Measurements from ENCODE around the gene MEAF6. TPM values are rescaled to one million over a fixed set of nuclear protein-coding genes. Genes with fewer than 3 reads are reported as not detected.
"Not testable (repeated sequence)": the region's sequence is repeated elsewhere in the genome, so short reads cannot be mapped to it uniquely, and the experiment has no call there.

Gene MEAF6
- total RNA-seq, 1 experiment from 2014 or later: 72.0 TPM

GRCh38 chr1:37537378-37537777, 22.8 kb upstream of the MEAF6 start:
- no peaks in the 10 kb centered on the region for H3K27me3 Mint-ChIP-seq (ENCODE audit: insufficient read depth, unreplicated experiment)
- H3K36me3 Mint-ChIP-seq (ENCODE audit: insufficient read depth, unreplicated experiment): peaks cover 86% of the 10 kb centered on the region
- peak; percentile 91 for DNase-seq (ENCODE audit: unreplicated experiment)
- TF ChIP-seq CTCF (IDR thresholded peaks at IDR 0.05; ENCODE audit: unreplicated experiment): no peak
- intact Hi-C loops (cut with micrococcal nuclease): loop anchor here (10.0 kb wide), 1 partner anchor 63 kb away; the partner anchor contains the start of gene ZC3H12A
- H3K9me3 Mint-ChIP-seq (ENCODE audit: unreplicated experiment): no peaks in the 10 kb centered on the region
- CTCF ChIA-PET: interaction anchor here (0.6 to 1.8 kb wide), 3 partner anchors 10 to 1012 kb away, joined by 3 to 5 read pairs (median 3); partner anchors contain the start of gene MEAF6
- BruUV-seq (replicated peaks): TSS peak; percentile 19
- peaks cover 29% of the 10 kb centered on the region for H3K4me1 Mint-ChIP-seq (ENCODE audit: insufficient read depth, unreplicated experiment)
- POLR2A ChIA-PET: interaction anchor here (0.6 to 4.1 kb wide), 9 partner anchors 10 to 1087 kb away, joined by 3 to 26 read pairs (median 5); partner anchors contain the start of genes MEAF6, OSCP1 and SNIP1
- H3K27ac Mint-ChIP-seq (ENCODE audit: low read depth, unreplicated experiment): peak overlapping the region; percentile 89
- H3K4me3 Mint-ChIP-seq (ENCODE audit: unreplicated experiment): peak overlapping the region; percentile 22

DNA sequence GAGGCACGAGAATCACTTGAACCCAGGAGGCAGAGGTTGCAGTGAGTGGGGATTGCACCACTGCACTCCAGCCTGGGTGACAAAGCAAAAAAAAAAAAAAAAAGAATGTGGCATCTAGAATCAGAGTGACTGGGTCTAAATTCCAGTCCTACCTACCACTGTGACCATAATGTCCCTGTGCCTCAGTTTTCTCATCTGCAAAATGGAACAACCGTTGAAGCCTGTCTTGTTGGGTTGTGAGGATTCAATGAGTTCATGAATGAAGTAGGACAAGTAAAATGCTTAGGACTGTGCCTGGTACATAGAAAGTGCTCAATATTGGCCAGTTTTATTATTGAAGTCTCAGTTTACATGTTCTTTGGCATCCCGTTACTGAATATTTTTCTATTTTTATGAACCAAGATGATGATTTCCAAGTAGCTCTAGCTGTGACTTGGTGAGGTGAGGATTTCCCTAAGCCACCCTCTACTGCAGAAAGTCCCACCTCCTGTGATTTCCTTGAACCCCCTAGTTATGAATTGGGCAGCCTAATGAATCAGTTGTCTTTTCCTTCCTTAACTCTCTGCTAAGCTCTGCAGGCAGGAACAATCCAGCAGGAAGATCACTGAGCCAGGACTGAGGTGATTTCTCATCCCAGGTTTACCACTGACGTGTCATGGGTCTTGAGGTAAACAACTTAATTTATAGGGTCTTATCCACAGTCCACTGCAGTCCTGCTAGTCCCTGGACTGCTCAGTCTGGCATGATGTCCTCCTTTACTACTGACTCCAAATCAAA, 18.9 kb upstream of the MEAF6 start:
- intact Hi-C loops (cut with micrococcal nuclease): loop anchor here (10.0 kb wide), 1 partner anchor 59 kb away; the partner anchor contains the start of gene ZC3H12A
- Mint-ChIP-seq H3K27ac (ENCODE audit: low read depth, unreplicated experiment) (peak overlapping the region; percentile 94), H3K27me3 (ENCODE audit: insufficient read depth, unreplicated experiment) (no peaks in the 10 kb centered on the region), H3K4me1 (ENCODE audit: insufficient read depth, unreplicated experiment) (peaks cover 29% of the 10 kb centered on the region), H3K36me3 (ENCODE audit: insufficient read depth, unreplicated experiment) (peaks cover 51% of the 10 kb centered on the region), H3K9me3 (ENCODE audit: unreplicated experiment) (no peaks in the 10 kb centered on the region), H3K4me3 (ENCODE audit: unreplicated experiment) (no peak overlapping the region)
- BruUV-seq (replicated peaks): no TSS peak
- ChIA-PET CTCF (interaction anchor here (3.2 kb wide), 1 partner anchor 19 kb away, joined by 18 read pairs; the partner anchor contains the start of gene MEAF6), POLR2A (interaction anchor here (0.7 to 4.1 kb wide), 13 partner anchors 9 to 156 kb away, joined by 3 to 35 read pairs (median 5); partner anchors contain the start of genes MEAF6 and SNIP1)
- TF ChIP-seq CTCF (IDR thresholded peaks at IDR 0.05; ENCODE audit: unreplicated experiment): no peak
- DNase-seq (ENCODE audit: unreplicated experiment): no peak

DNA sequence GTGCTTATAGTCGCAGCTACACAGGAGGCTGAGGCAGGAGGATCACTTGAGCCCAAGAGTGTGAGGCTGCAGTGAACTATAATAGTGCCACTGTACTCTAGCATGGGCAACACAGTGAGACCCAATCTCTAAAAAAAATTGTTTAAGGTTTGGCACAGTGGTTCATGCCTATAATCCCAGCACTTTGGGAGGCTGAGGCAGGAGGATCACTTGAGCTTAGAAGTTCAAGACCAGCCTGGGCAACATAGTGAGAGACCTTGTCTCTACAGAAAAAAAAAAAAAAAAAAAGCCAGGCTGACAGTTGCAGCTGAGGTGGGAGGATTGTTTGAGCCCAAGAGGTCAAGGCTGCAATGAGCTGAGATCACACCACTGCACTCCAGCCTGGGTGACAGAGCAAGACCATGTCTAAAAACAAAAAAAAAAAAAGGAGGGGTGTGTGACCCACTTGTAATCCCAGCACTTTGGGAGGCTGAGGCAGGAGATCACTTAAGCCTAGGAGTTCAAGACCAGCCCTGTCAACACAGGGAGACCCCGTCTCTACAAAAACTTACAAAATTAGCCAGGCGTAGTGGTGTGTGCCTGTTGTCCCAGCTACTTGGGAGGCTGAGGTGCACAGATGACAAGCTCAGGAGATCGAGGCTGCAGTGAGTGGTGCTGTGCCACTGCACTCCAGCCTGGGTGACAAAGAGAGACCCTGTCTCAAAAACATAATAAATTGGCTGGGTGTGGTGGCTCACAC, 18.0 kb upstream of the MEAF6 start:
- POLR2A ChIA-PET: interaction anchor here (3.0 kb wide), 1 partner anchor 17 kb away, joined by 35 read pairs; the partner anchor contains the start of gene MEAF6
- not testable (repeated sequence) for DNase-seq (ENCODE audit: unreplicated experiment); H3K27me3 Mint-ChIP-seq (ENCODE audit: insufficient read depth, unreplicated experiment); BruUV-seq (replicated peaks); H3K27ac Mint-ChIP-seq (ENCODE audit: low read depth, unreplicated experiment); H3K4me3 Mint-ChIP-seq (ENCODE audit: unreplicated experiment); H3K9me3 Mint-ChIP-seq (ENCODE audit: unreplicated experiment)
- CTCF ChIA-PET: interaction anchor here (0.6 to 3.2 kb wide), 4 partner anchors 9 to 472 kb away, joined by 3 to 18 read pairs (median 4); partner anchors contain the start of gene MEAF6
- intact Hi-C loops (cut with micrococcal nuclease): loop anchor here (10.0 kb wide), 1 partner anchor 58 kb away; the partner anchor contains the start of gene ZC3H12A
- peaks cover 42% of the 10 kb centered on the region for H3K36me3 Mint-ChIP-seq (ENCODE audit: insufficient read depth, unreplicated experiment)
- H3K4me1 Mint-ChIP-seq (ENCODE audit: insufficient read depth, unreplicated experiment): peaks cover 22% of the 10 kb centered on the region

DNA sequence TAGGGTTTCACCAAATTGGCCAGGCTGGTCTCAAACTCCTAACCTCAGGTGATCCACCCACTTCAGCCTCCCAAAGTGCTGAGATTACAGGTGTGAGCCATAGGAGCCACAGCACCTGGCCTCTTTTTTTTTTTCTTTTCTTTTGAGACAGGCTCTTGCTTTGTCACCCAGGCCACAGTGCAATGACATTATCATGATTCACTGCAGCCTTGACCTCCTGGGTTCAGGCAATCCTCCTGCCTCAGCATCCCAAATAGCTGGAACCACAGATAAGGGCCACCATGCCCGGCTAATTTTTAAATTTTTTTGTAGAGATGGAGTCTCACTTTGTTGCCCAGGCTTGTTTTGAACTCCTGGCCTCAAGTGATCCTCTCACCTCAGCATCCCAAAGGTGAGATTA, 15.3 kb upstream of the MEAF6 start:
- peaks cover 13% of the 10 kb centered on the region for H3K4me1 Mint-ChIP-seq (ENCODE audit: insufficient read depth, unreplicated experiment)
- intact Hi-C loops (cut with micrococcal nuclease): loop anchor here (10.0 kb wide), 1 partner anchor 55 kb away; the partner anchor contains the start of gene ZC3H12A
- POLR2A ChIA-PET: interaction anchor here (0.6 to 1.7 kb wide), 4 partner anchors 9 to 54 kb away, joined by 3 to 7 read pairs (median 4); partner anchors contain the start of gene MEAF6
- BruUV-seq (replicated peaks); H3K4me3 Mint-ChIP-seq (ENCODE audit: unreplicated experiment); H3K9me3 Mint-ChIP-seq (ENCODE audit: unreplicated experiment); H3K27ac Mint-ChIP-seq (ENCODE audit: low read depth, unreplicated experiment); H3K27me3 Mint-ChIP-seq (ENCODE audit: insufficient read depth, unreplicated experiment); CTCF ChIA-PET; DNase-seq (ENCODE audit: unreplicated experiment): not testable (repeated sequence)
- H3K36me3 Mint-ChIP-seq (ENCODE audit: insufficient read depth, unreplicated experiment): peaks cover 16% of the 10 kb centered on the region
